SJSA1 (cell line): Measurements from ENCODE around the gene PSMD7. TPM values are rescaled to one million over a fixed set of nuclear protein-coding genes. Genes with fewer than 3 reads are reported as not detected.
"Not testable (repeated sequence)": the region's sequence is repeated elsewhere in the genome, so short reads cannot be mapped to it uniquely, and the experiment has no call there.

Experiments used
- DNase-seq, 2 experiments: peaks; one replicate each; pipeline ENCODE4 v3.0.0-alpha.2; 2015 to 2020; ENCODE audit warnings: low spot score in 2 of 2, low read depth in 1 of 2
- H3K27ac ChIP-seq: fragments of 250-450 bp; sonication (Bioruptor Pico); 2 replicates; pipeline ENCODE4 v1.5.1; 2020; ENCODE audit warnings: mild to moderate bottlenecking, moderate library complexity
- H3K27me3 ChIP-seq: fragments of 250-450 bp; sonication (Bioruptor Pico); replicated peaks from 2 replicates; pipeline ENCODE4 v1.5.1; 2020; ENCODE audit warnings: mild to moderate bottlenecking, moderate library complexity
- H3K36me3 ChIP-seq: fragments of 250-450 bp; sonication (Bioruptor Pico); 2 replicates; pipeline ENCODE4 v1.5.1; 2020; ENCODE audit warnings: mild to moderate bottlenecking
- H3K4me1 ChIP-seq: fragments of 250-450 bp; sonication (Bioruptor Pico); replicated peaks from 2 replicates; pipeline ENCODE4 v1.6.1; 2021; ENCODE audit warnings: mild to moderate bottlenecking
- H3K4me3 ChIP-seq: fragments of 250-450 bp; sonication (Bioruptor Pico); 2 replicates; pipeline ENCODE4 v1.5.1; 2020; ENCODE audit warnings: mild to moderate bottlenecking
- H3K9me3 ChIP-seq: fragments of 250-450 bp; sonication (Bioruptor Pico); replicated peaks from 2 replicates; pipeline ENCODE4 v1.5.1; 2020; ENCODE audit warnings: mild to moderate bottlenecking
- total RNA-seq: library from RNA; depleted of rRNA; stranded (reverse); fragments of >200 nt; shearing (Covaris generic); gene quantifications from 2 replicates; pipeline ENCODE4 v1.2.3, GENCODE V29; 2014

PSMD7 gene
- total RNA-seq, 1 experiment from 2014 or later: 112 TPM

- Histone ChIP-seq H3K9me3 (no peaks in the 10 kb centered on the region), H3K27ac (no peak overlapping the region), H3K4me1 (no peaks in the 10 kb centered on the region), H3K27me3 (no peaks in the 10 kb centered on the region), H3K4me3 (no peak overlapping the region), H3K36me3 (peaks cover 85% of the 10 kb centered on the region)
- no peak for DNase-seq
Observed at GRCh38 chr16:74304835-74305176, 8.2 kb downstream of the PSMD7 start.

- no peak for DNase-seq
- no peak overlapping the region for H3K27ac ChIP-seq
- H3K36me3 ChIP-seq: peaks cover 84% of the 10 kb centered on the region
- H3K4me1 ChIP-seq: no peaks in the 10 kb centered on the region
- no peaks in the 10 kb centered on the region for H3K27me3 ChIP-seq
- no peak overlapping the region for H3K4me3 ChIP-seq
- no peaks in the 10 kb centered on the region for H3K9me3 ChIP-seq
Observed at GRCh38 chr16:74305281-74305680, 8.7 kb downstream of the PSMD7 start.

- no peaks in the 10 kb centered on the region for H3K9me3 ChIP-seq
- no peak overlapping the region for H3K4me3 ChIP-seq
- no peaks in the 10 kb centered on the region for H3K4me1 ChIP-seq
- DNase-seq: no peak
- H3K36me3 ChIP-seq: peaks cover 77% of the 10 kb centered on the region
- H3K27ac ChIP-seq: no peak overlapping the region
- H3K27me3 ChIP-seq: no peaks in the 10 kb centered on the region
Observed at GRCh38 chr16:74305978-74306784, 9.6 kb downstream of the PSMD7 start.

GRCh38 chr16:74307383-74307782 is 10.8 kb downstream of the PSMD7 start:
- H3K9me3 ChIP-seq: no peaks in the 10 kb centered on the region

GRCh38 chr16:74309789-74310781 is 13.5 kb downstream of the PSMD7 start:
- peak in 1 of 2 experiments; percentile 42 for DNase-seq
- Histone ChIP-seq H3K27ac (no peak overlapping the region), H3K4me3 (no peak overlapping the region), H3K36me3 (peaks cover 38% of the 10 kb centered on the region), H3K4me1 (no peaks in the 10 kb centered on the region), H3K27me3 (no peaks in the 10 kb centered on the region), H3K9me3 (no peaks in the 10 kb centered on the region)

More at GRCh38 chr16:74307383-74307782, 10.8 kb downstream of the PSMD7 start:
- Histone ChIP-seq H3K27me3 (no peaks in the 10 kb centered on the region), H3K4me3 (no peak overlapping the region), H3K36me3 (peaks cover 65% of the 10 kb centered on the region), H3K4me1 (no peaks in the 10 kb centered on the region), H3K27ac (no peak overlapping the region)
- no peak for DNase-seq

GRCh38 chr16:74315059-74315458 is 18.4 kb downstream of the PSMD7 start:
- Histone ChIP-seq H3K9me3 (no peaks in the 10 kb centered on the region), H3K4me1 (no peaks in the 10 kb centered on the region), H3K36me3 (peaks cover 5% of the 10 kb centered on the region; the same call in 1 of the 2 replicates), H3K4me3 (no peak overlapping the region), H3K27me3 (no peaks in the 10 kb centered on the region), H3K27ac (no peak overlapping the region)
- no peak for DNase-seq

- DNase-seq: no peak
- no peaks in the 10 kb centered on the region for H3K9me3 ChIP-seq
- no peaks in the 10 kb centered on the region for H3K27me3 ChIP-seq
- peaks cover 3% of the 10 kb centered on the region; the same call in 1 of the 2 replicates for H3K36me3 ChIP-seq
- H3K27ac ChIP-seq: no peak overlapping the region
- no peak overlapping the region for H3K4me3 ChIP-seq
- H3K4me1 ChIP-seq: no peaks in the 10 kb centered on the region
Observed at GRCh38 chr16:74320707-74321106, 24.1 kb downstream of the PSMD7 start.

- no peak overlapping the region for H3K27ac ChIP-seq
- no peak for DNase-seq
Observed at GRCh38 chr16:74321356-74321755, 24.7 kb downstream of the PSMD7 start.

GRCh38 chr16:74322301-74322710 is 25.7 kb downstream of the PSMD7 start:
- Histone ChIP-seq H3K9me3 (no peaks in the 10 kb centered on the region), H3K27me3 (no peaks in the 10 kb centered on the region), H3K4me3 (no peak overlapping the region), H3K4me1 (no peaks in the 10 kb centered on the region), H3K27ac (no peak overlapping the region), H3K36me3 (peaks cover 12% of the 10 kb centered on the region)
- no peak for DNase-seq

More at GRCh38 chr16:74321356-74321755, 24.7 kb downstream of the PSMD7 start:
- no peak overlapping the region for H3K4me3 ChIP-seq
- no peaks in the 10 kb centered on the region for H3K4me1 ChIP-seq
- peaks cover 5% of the 10 kb centered on the region; the same call in 1 of the 2 replicates for H3K36me3 ChIP-seq
- no peaks in the 10 kb centered on the region for H3K9me3 ChIP-seq
- H3K27me3 ChIP-seq: no peaks in the 10 kb centered on the region

GRCh38 chr16:74324777-74325176 is 28.2 kb downstream of the PSMD7 start:
- H3K9me3 ChIP-seq, H3K4me3 ChIP-seq: not testable (repeated sequence)

GRCh38 chr16:74325641-74326040 is 29.0 kb downstream of the PSMD7 start:
- no peak for DNase-seq
- Histone ChIP-seq H3K36me3 (peaks cover 16% of the 10 kb centered on the region), H3K27me3 (no peaks in the 10 kb centered on the region), H3K27ac (no peak overlapping the region), H3K4me3 (no peak overlapping the region), H3K4me1 (no peaks in the 10 kb centered on the region), H3K9me3 (no peaks in the 10 kb centered on the region)

More at GRCh38 chr16:74324777-74325176, 28.2 kb downstream of the PSMD7 start:
- not testable (repeated sequence) for H3K27me3 ChIP-seq, H3K27ac ChIP-seq, DNase-seq, H3K4me1 ChIP-seq
- peaks cover 16% of the 10 kb centered on the region for H3K36me3 ChIP-seq

- DNase-seq, H3K9me3 ChIP-seq, H3K4me3 ChIP-seq, H3K27me3 ChIP-seq, H3K4me1 ChIP-seq, H3K27ac ChIP-seq: not testable (repeated sequence)
- H3K36me3 ChIP-seq: peaks cover 13% of the 10 kb centered on the region
Observed at GRCh38 chr16:74328346-74328745, 31.7 kb downstream of the PSMD7 start.

- DNase-seq, H3K9me3 ChIP-seq, H3K4me3 ChIP-seq, H3K36me3 ChIP-seq, H3K27ac ChIP-seq, H3K27me3 ChIP-seq, H3K4me1 ChIP-seq: not testable (repeated sequence)
Observed at GRCh38 chr16:74332469-74332868, 35.9 kb downstream of the PSMD7 start.

GRCh38 chr16:74337506-74337905 is 40.9 kb downstream of the PSMD7 start:
- H3K4me3 ChIP-seq, H3K27ac ChIP-seq, H3K9me3 ChIP-seq, DNase-seq, H3K27me3 ChIP-seq, H3K4me1 ChIP-seq, H3K36me3 ChIP-seq: not testable (repeated sequence)
